Esophagus squamous epithelium (tissue), 5 donors: ENCODE results near the gene AP4M1. TPM values are rescaled to one million over a fixed set of nuclear protein-coding genes. Genes with fewer than 3 reads are reported as not detected.

Source experiments
- DNase-seq: peaks from one replicate; lab custom pipeline; 2025; lab: John Stamatoyannopoulos, UW
- H3K27ac ChIP-seq, 4 donors: fragments of 200-600 bp; sonication (generic); one replicate each; pipeline ENCODE4 v1.5.1; 2016 to 2019; ENCODE audit warnings: mild to moderate bottlenecking in 1 of 4
- H3K27me3 ChIP-seq, 4 donors: fragments of 200-600 bp; sonication (generic); 1 replicate in 3 of 4; 2 replicates in 1 of 4; pipeline versions ENCODE4 v1.5.1 to v1.6.0; 2017 to 2021; ENCODE audit warnings: antibody characterized with exemption in 1 of 4
- H3K36me3 ChIP-seq, 3 donors: fragments of 200-600 bp; sonication (generic); one replicate each; pipeline ENCODE4 v1.5.1; 2016 to 2019
- H3K4me1 ChIP-seq, 3 donors: fragments of 200-600 bp; sonication (generic); one replicate each; pipeline ENCODE4 v1.5.1; 2017 to 2019
- H3K4me3 ChIP-seq, 4 donors: fragments of 200-600 bp; sonication (generic); 1 replicate in 3 of 4; 2 replicates in 1 of 4; pipeline ENCODE4 v1.5.1; 2016 to 2019; ENCODE audit warnings: mild to moderate bottlenecking in 2 of 4, moderate library complexity in 1 of 4
- H3K9me3 ChIP-seq, 3 donors: fragments of 200-600 bp; sonication (generic); one replicate each; pipeline ENCODE4 v1.5.1; 2016 to 2019
- POLR2A ChIP-seq, 4 donors: fragments of 450-650 bp; IDR thresholded peaks; one replicate each; pipeline ENCODE4 v1.6.1; 2017; ENCODE audit warnings: antibody characterized with exemption in 4 of 4, mild to moderate bottlenecking in 4 of 4, moderate library complexity in 3 of 4
- WGBS, 2 donors: methylation state at CpG; one replicate each; pipeline ENCODE4 v1.1.5; 2018; 5-methylcytosine and 5-hydroxymethylcytosine counted together
- intact Hi-C: fragments of 100-400 bp; cut with DNase I; formaldehyde crosslinking; loops from one replicate; pipeline ENCODE4 v1.15.0; 2022
- total RNA-seq, 4 donors: library from RNA; depleted of rRNA; stranded (reverse); fragments of >200 nt; gene quantifications; one replicate each; pipeline ENCODE4 v1.1.0, GENCODE V29; 2016
- TF ChIP-seq, protein P1 (sequence below), 6 experiments: fragments of 450-650 bp in 4 of 6; fragments of 200-600 bp in 2 of 6; sonication (generic) in 2 of 6; IDR thresholded peaks; one replicate each; pipeline ENCODE4 v1.5.1; 2016 to 2019; ENCODE audit warnings: antibody characterized with exemption in 6 of 6, mild to moderate bottlenecking in 4 of 6, moderate library complexity in 4 of 6
- donor health status: DM: yes; HTN: yes; CAD: no.

The AP4M1 gene
- total RNA-seq, 4 donors from 2014 or later: 8.1 to 26.1 (median 9.9) TPM

DNA sequence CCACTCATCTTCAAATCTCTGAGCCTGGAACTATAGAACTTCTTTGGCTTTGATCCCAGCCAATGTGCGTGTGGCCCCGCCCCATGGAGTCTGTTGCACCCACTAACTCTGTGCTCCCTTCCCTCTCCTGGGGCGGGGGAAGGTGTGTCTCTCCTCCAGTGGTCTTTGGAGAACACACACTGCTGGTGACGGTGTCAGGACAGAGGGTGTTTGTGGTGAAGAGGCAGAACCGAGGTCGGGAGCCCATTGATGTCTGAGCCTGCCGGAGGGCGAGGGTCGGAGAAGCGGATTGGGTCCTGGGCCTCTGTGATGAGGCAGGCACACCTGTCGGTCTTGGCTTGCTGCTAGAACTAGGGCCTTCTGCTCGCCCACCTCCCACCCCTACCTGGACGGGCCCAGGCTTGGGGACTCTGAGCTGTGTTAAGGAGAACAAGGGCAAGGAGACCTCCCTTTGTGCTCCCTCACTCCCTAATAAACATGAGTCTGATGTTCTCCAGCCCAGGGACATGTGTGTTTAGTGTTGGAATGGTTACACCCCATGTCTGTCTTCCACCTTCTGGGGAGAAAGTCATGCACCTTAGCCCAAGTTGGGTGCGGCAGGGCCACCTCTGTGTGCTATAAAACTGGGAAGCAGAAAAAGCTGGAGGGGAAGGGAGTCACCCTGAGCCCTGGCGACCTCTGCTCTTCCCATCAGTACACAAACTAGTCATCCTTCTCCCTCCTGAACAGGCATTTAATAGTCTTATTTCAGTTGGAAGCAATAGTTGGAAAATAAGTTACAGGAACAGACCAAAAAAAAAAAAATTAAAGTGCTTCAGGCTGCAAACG is 52.5 kb downstream of the AP4M1 start:
- Histone ChIP-seq H3K9me3 (no peaks in the 10 kb centered on the region), H3K36me3 (peaks cover 14 to 61% (median 22%) of the 10 kb centered on the region in 3 donors), H3K4me1 (peaks cover 15 to 87% (median 39%) of the 10 kb centered on the region in 3 donors), H3K27me3 (no peaks in the 10 kb centered on the region), H3K27ac (no peak overlapping the region), H3K4me3 (no peak overlapping the region)
- TF ChIP-seq, protein P1, sequence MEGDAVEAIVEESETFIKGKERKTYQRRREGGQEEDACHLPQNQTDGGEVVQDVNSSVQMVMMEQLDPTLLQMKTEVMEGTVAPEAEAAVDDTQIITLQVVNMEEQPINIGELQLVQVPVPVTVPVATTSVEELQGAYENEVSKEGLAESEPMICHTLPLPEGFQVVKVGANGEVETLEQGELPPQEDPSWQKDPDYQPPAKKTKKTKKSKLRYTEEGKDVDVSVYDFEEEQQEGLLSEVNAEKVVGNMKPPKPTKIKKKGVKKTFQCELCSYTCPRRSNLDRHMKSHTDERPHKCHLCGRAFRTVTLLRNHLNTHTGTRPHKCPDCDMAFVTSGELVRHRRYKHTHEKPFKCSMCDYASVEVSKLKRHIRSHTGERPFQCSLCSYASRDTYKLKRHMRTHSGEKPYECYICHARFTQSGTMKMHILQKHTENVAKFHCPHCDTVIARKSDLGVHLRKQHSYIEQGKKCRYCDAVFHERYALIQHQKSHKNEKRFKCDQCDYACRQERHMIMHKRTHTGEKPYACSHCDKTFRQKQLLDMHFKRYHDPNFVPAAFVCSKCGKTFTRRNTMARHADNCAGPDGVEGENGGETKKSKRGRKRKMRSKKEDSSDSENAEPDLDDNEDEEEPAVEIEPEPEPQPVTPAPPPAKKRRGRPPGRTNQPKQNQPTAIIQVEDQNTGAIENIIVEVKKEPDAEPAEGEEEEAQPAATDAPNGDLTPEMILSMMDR (IDR thresholded peaks at IDR 0.05): no peak
- no peak for TF ChIP-seq POLR2A (IDR thresholded peaks at IDR 0.05)
- DNase-seq: no peak
- 46 to 64% methylated on average over 3 to 7 of the region's 16 CpGs for WGBS, 2 donors
- intact Hi-C loops: no loop called here

DNA sequence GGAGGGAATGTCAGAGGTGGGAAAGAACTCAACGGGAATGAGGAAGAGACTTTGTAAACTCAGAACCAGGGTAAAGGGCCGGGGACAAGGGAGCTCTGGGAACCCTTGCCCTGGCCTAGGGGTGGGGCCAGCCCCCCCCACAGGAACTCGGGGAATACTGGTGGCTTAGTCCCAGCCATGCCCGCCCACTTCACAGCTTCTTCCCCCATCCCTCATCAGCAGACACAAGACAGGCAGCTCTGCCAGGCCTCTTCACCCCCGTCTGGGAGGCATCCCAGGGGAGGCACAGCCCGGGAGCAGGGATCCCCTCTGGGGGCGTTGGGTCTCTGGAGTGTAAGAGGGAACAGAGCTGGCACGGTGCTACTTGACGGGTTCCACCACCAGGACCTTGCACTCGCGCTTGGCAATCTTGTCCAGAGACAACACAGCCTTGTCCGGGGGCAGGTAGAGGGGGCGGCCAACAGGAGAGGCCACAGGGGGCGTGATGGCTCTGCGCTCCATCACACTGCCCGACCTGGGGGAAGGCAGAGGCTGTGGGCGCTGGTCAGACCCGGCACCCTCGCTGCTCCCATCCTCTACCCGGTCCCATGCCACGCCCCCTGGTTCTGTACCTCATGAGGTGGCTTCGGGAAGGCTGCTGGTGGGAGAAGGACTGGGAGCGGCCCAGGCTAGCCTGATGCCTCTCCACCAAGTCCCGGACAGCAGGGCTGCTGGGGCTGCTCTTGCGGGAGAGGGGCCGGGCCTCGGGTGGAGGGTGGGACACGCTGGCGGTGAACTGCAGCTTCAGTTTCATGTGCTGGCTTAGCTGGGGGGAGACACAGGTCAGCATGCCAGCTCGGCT is 53.4 kb downstream of the AP4M1 start:
- WGBS, 2 donors: 27 to 63% methylated on average over 2 to 5 of the region's 30 CpGs
- intact Hi-C loops: no loop called here
- H3K27ac ChIP-seq: peak overlapping the region in 1 of 4 donors; percentile 21
- H3K9me3 ChIP-seq: no peaks in the 10 kb centered on the region
- TF ChIP-seq, protein P1 (IDR thresholded peaks at IDR 0.05): no peak
- TF ChIP-seq POLR2A (IDR thresholded peaks at IDR 0.05): no peak
- H3K4me3 ChIP-seq: no peak overlapping the region
- no peaks in the 10 kb centered on the region for H3K27me3 ChIP-seq
- no peak for DNase-seq
- H3K4me1 ChIP-seq: peaks cover 15 to 83% (median 38%) of the 10 kb centered on the region in 3 donors
- H3K36me3 ChIP-seq: peaks cover 14 to 61% (median 22%) of the 10 kb centered on the region in 3 donors

DNA sequence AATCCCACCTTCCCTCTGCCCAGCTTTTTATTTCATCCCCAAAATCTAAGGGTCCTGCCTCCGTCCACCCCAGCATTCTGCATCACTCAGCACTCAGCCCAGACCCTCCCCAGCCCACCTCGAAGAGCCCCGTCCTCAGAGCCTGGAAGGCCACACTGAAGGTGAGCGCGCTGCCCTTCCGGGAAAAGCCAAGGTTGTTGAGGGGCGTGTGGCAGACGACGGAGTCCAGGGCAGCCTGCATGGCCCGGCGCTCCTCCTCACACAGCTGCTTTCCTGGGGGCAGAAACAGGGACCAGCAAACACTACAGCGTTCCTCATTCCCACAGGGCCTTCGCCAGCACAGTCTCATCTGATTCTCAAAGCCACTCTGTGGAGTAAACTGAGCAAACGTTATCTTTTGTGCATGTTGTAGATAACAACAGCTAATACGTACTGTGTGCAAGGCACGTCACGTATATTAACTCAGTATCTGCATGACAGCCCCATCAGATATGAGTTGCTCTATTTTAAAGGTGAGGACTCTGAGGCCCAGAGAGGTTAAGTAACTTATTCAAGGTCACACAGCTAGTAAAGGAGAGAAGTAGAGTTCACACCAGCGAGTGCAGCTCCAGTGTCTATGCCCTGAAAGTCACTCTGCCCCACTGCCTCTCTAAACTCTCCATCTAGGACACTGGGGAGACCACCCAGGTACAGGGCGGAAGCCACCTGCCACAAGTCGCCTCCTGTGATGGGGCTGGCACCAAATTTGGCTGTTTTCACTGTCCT is 54.3 kb downstream of the AP4M1 start:
- Histone ChIP-seq H3K27ac (no peak overlapping the region), H3K9me3 (no peaks in the 10 kb centered on the region), H3K36me3 (peaks cover 14 to 61% (median 22%) of the 10 kb centered on the region in 3 donors), H3K27me3 (no peaks in the 10 kb centered on the region), H3K4me3 (no peak overlapping the region), H3K4me1 (peaks cover 15 to 74% (median 29%) of the 10 kb centered on the region in 3 donors)
- TF ChIP-seq, protein P1 (IDR thresholded peaks at IDR 0.05): no peak
- TF ChIP-seq POLR2A (IDR thresholded peaks at IDR 0.05): no peak
- intact Hi-C loops: no loop called here
- WGBS, 2 donors: 80 to 92% methylated on average over 11 to 15 of the region's 20 CpGs
- no peak for DNase-seq

GRCh38 chr7:100156331-100157068 is 55.1 kb downstream of the AP4M1 start:
- TF ChIP-seq, protein P1 (IDR thresholded peaks at IDR 0.05): no peak
- TF ChIP-seq POLR2A (IDR thresholded peaks at IDR 0.05): no peak
- Histone ChIP-seq H3K4me3 (peak overlapping the region in 1 of 4 donors; percentile 98), H3K27me3 (no peaks in the 10 kb centered on the region), H3K36me3 (peaks cover 14 to 54% (median 22%) of the 10 kb centered on the region in 3 donors), H3K4me1 (peaks cover 15 to 67% (median 28%) of the 10 kb centered on the region in 3 donors), H3K9me3 (no peaks in the 10 kb centered on the region), H3K27ac (peak overlapping the region; percentile 82 to 93 (median 90))
- WGBS, 2 donors: 70 to 80% methylated on average over 2 to 13 of the region's 16 CpGs
- intact Hi-C loops: no loop called here
- DNase-seq: no peak
